Measurements from ENCODE around the gene MYCBPAP. TPM values are rescaled to one million over a fixed set of nuclear protein-coding genes. Genes with fewer than 3 reads are reported as not detected.

Gene MYCBPAP
- polyA plus RNA-seq, 2 of the 4 experiments (the other 2 are of a cell fraction) = 0.93 to 2.5 TPM

DNA sequence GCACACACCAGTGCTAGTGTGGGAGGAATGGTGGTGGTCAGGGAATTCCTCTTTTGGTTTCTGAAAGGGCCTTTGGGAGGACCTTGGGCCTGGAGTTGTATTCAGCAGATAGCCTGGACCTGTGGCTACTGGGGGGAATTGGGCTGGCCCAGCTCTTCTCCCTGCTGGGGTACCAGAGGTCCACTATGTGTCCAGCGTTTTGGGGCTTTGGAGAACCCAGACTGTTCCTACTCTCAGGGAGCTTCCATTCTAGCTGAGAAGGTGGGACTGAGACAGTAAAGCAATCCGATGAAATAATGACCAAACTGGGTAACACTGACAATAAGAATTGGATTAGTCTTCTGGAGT lies 26.7 kb downstream of the MYCBPAP start:
- Histone ChIP-seq H3K27ac (peak overlapping the region in 1 of 2 experiments; percentile 81; a peak in 2 of 6 replicates), H3K4me3 (no peak overlapping the region), H3K4me2 (no peak overlapping the region; the same call in 2 of the 3 replicates), H3K9me3 (no peaks in the 10 kb centered on the region), H3K4me1 (peaks cover 36% of the 10 kb centered on the region)
- FAIRE-seq = no peak
- ATAC-seq = no peak
- POLR2A ChIA-PET = no interaction called here
- TF ChIP-seq RNF2 (IDR thresholded peaks at IDR 0.05; ENCODE audit: borderline replicate concordance, low read depth) (no peak), TFCP2L1 (CRISPR knock-in tag; IDR thresholded peaks at IDR 0.05) (no peak), NPAS2 (CRISPR knock-in tag; IDR thresholded peaks at IDR 0.05; ENCODE audit: borderline replicate concordance) (no peak), HOXB13 (CRISPR knock-in tag; IDR thresholded peaks at IDR 0.05; ENCODE audit: low read depth) (no peak), MAZ (IDR thresholded peaks at IDR 0.05; ENCODE audit: borderline replicate concordance, low read depth, low read length) (no peak), ZNF302 (CRISPR knock-in tag; IDR thresholded peaks at IDR 0.05) (no peak), RCOR1 (IDR thresholded peaks at IDR 0.05; ENCODE audit: low read depth, low read length) (no peak), NR3C1 (IDR thresholded peaks at IDR 0.05) (no peak), RARB (CRISPR knock-in tag; IDR thresholded peaks at IDR 0.05) (no peak), SREBF2 (IDR thresholded peaks at IDR 0.05) (no peak), GATA3 (IDR thresholded peaks at IDR 0.05; ENCODE audit: borderline replicate concordance) (no peak), CBX8 (IDR thresholded peaks at IDR 0.05) (no peak), EHMT2 (IDR thresholded peaks at IDR 0.05; ENCODE audit: low read depth) (no peak), RAD21 (conservative IDR thresholded peaks at IDR 0.05 in 1 of 2, IDR thresholded peaks at IDR 0.05 in 1 of 2) (no peak), HEYL (CRISPR knock-in tag; IDR thresholded peaks at IDR 0.05) (no peak)
- TF ChIP-seq, protein P1, sequence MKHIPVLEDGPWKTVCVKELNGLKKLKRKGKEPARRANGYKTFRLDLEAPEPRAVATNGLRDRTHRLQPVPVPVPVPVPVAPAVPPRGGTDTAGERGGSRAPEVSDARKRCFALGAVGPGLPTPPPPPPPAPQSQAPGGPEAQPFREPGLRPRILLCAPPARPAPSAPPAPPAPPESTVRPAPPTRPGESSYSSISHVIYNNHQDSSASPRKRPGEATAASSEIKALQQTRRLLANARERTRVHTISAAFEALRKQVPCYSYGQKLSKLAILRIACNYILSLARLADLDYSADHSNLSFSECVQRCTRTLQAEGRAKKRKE (CRISPR knock-in tag; IDR thresholded peaks at IDR 0.05; ENCODE audit: low read depth) = no peak
- TF ChIP-seq, protein P2, sequence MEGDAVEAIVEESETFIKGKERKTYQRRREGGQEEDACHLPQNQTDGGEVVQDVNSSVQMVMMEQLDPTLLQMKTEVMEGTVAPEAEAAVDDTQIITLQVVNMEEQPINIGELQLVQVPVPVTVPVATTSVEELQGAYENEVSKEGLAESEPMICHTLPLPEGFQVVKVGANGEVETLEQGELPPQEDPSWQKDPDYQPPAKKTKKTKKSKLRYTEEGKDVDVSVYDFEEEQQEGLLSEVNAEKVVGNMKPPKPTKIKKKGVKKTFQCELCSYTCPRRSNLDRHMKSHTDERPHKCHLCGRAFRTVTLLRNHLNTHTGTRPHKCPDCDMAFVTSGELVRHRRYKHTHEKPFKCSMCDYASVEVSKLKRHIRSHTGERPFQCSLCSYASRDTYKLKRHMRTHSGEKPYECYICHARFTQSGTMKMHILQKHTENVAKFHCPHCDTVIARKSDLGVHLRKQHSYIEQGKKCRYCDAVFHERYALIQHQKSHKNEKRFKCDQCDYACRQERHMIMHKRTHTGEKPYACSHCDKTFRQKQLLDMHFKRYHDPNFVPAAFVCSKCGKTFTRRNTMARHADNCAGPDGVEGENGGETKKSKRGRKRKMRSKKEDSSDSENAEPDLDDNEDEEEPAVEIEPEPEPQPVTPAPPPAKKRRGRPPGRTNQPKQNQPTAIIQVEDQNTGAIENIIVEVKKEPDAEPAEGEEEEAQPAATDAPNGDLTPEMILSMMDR (IDR thresholded peaks at IDR 0.05) = no peak
- TF ChIP-seq, protein P3, sequence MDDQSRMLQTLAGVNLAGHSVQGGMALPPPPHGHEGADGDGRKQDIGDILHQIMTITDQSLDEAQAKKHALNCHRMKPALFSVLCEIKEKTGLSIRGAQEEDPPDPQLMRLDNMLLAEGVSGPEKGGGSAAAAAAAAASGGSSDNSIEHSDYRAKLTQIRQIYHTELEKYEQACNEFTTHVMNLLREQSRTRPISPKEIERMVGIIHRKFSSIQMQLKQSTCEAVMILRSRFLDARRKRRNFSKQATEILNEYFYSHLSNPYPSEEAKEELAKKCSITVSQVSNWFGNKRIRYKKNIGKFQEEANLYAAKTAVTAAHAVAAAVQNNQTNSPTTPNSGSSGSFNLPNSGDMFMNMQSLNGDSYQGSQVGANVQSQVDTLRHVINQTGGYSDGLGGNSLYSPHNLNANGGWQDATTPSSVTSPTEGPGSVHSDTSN (IDR thresholded peaks at IDR 0.05) = no peak
- WGBS (ENCODE audit: missing lambda C conversion rate) = 91% methylated on average over 2 of the region's 2 CpGs
- no peak for DNase-seq (ENCODE audit: low read depth in 1 of 2, low spot score in 1 of 2)
- CTCF ChIA-PET = interaction anchor here (1.1 to 23.7 kb wide), 6 partner anchors 10 to 161 kb away, joined by 3 to 753 read pairs (median 5); partner anchors contain the start of gene ANKRD40

DNA sequence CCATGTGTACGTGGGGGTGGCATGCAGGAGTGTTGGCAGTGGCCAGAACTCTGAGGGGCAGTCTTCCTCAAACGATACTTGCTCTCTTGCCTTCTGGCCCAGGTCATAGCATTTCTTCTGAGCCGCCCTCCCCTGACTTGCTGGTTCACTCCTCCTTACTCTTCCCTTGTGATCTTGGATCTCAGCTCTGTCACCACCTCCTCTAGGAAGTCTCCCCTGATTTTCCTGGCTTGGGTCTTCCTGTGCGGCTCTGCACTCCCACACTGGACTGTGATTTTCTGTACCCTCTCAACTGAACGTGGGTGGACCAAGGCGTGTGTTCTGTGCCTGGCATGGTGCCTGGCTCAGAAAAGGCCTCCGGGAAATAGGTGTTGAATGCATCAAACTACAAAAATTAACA lies 27.2 kb downstream of the MYCBPAP start:
- 84% methylated on average over 7 of the region's 7 CpGs for WGBS (ENCODE audit: missing lambda C conversion rate)
- H3K4me2 ChIP-seq = no peak overlapping the region
- H3K4me3 ChIP-seq = no peak overlapping the region
- ATAC-seq (no peak), DNase-seq (ENCODE audit: low read depth in 1 of 2, low spot score in 1 of 2) (no peak), FAIRE-seq (no peak)
- TF ChIP-seq ZFP36 (IDR thresholded peaks at IDR 0.05; ENCODE audit: borderline replicate concordance, partially characterized antibody) (peak; percentile 73), PHF8 (IDR thresholded peaks at IDR 0.05; ENCODE audit: borderline replicate concordance, low read depth) (no peak)
- no peak overlapping the region for H3K27ac ChIP-seq
- H3K9me3 ChIP-seq = no peaks in the 10 kb centered on the region
- H3K4me1 ChIP-seq = peaks cover 41% of the 10 kb centered on the region
- ChIA-PET POLR2A (no interaction called here), CTCF (interaction anchor here (1.1 to 23.7 kb wide), 7 partner anchors 11 to 161 kb away, joined by 3 to 753 read pairs (median 5); partner anchors contain the start of gene ANKRD40)

All from A549 (cell line).